ENCODE results near the gene CFI. TPM values are rescaled to one million over a fixed set of nuclear protein-coding genes. Genes with fewer than 3 reads are reported as not detected.

CFI gene
- total and polyA plus RNA-seq, 2 of the 8 experiments (the other 6 are each of a cell fraction or from before 2014, with no cell fraction given): not detected

DNA sequence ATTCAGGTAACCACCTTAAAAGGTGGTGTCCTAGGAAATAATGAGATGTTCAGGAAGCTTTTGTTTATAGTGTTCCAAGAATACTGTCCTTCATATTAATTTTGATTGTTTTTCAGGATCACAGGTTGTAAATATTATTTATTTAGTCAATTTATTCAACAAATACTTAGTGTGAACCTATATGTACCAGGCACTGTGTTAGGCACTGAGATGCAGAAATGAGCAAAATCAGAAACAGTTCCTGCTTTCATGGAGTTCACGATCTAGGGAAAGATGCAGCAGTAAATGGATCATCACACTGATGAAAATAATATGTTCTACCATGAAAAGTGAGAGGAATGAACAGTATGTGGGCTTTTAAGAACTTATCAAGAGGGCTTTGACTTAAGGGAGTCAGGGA is 53.7 kb downstream of the CFI start:
- no peak overlapping the region for H2BK12ac ChIP-seq (ENCODE audit: low read depth, low read length)
- no peak overlapping the region for H2BK15ac ChIP-seq (ENCODE audit: low read length)
- H3K79me1 ChIP-seq (ENCODE audit: low read depth, low read length): no peaks in the 10 kb centered on the region
- no peak overlapping the region for H3K9ac ChIP-seq (replicated peaks in 1 of 4; ENCODE audit: extremely low read depth in 1 of 4, low read depth in 3 of 4, low read length in 3 of 4)
- no peak overlapping the region for H3K27ac ChIP-seq (ENCODE audit: low read depth, low read length)
- H3K23ac ChIP-seq (ENCODE audit: insufficient read length): no peak overlapping the region
- no peak overlapping the region for H2AFZ ChIP-seq (ENCODE audit: low read length)
- H3K14ac ChIP-seq (ENCODE audit: insufficient read length): no peak overlapping the region
- H3K4ac ChIP-seq (replicated peaks; ENCODE audit: insufficient read length, low read depth, low read length): no peak overlapping the region
- no peaks in the 10 kb centered on the region for H3K27me3 ChIP-seq (replicated peaks in 1 of 4; ENCODE audit: control insufficient read depth in 3 of 4, extremely low read depth in 1 of 4, insufficient read depth in 3 of 4, low read length in 3 of 4)
- H4K20me1 ChIP-seq (replicated peaks in 1 of 2; ENCODE audit: control insufficient read depth in 1 of 2, insufficient read depth in 2 of 2, low read length in 2 of 2): no peaks in the 10 kb centered on the region
- H4K91ac ChIP-seq (replicated peaks; ENCODE audit: insufficient read length, low read length): no peak overlapping the region
- H3K18ac ChIP-seq (ENCODE audit: extremely low read depth, low read length): no peak overlapping the region
- H2BK120ac ChIP-seq (replicated peaks; ENCODE audit: low read depth, low read length): no peak overlapping the region
- H3K56ac ChIP-seq (replicated peaks; ENCODE audit: insufficient read length, low read depth, low read length): no peak overlapping the region
- no peaks in the 10 kb centered on the region for H3K9me3 ChIP-seq (ENCODE audit: insufficient read depth in 2 of 2, low read depth in 1 of 2, low read length in 1 of 2)
- 88% methylated on average over 1 of the region's 1 CpG; no CpG with 5 or more reads in 1 of the 2 experiments for WGBS, 2 experiments (ENCODE audit: extremely low coverage in 1 of 2, insufficient coverage in 1 of 2, insufficient read length in 1 of 2, insufficient replicate concordance in 2 of 2, low coverage in 1 of 2, low lambda C conversion rate in 2 of 2, missing lambda C conversion rate in 1 of 2)
- H4K5ac ChIP-seq (ENCODE audit: insufficient read length, low read depth, low read length): no peak overlapping the region
- no peak overlapping the region for H2AK5ac ChIP-seq (ENCODE audit: low read depth, low read length)
- CTCF ChIA-PET (ENCODE audit: partially characterized antibody): no interaction called here
- H3K36me3 ChIP-seq (ENCODE audit: control insufficient read depth in 2 of 4, insufficient read depth in 4 of 4, low read length in 3 of 4): no peaks in the 10 kb centered on the region
- H3K4me3 ChIP-seq (ENCODE audit: extremely low read depth in 1 of 4, insufficient read depth in 2 of 4, low read depth in 3 of 4, low read length in 4 of 4): no peak overlapping the region
- H3K79me2 ChIP-seq (ENCODE audit: control insufficient read depth in 1 of 2, insufficient read depth in 2 of 2, low read length in 2 of 2): no peaks in the 10 kb centered on the region
- H4K8ac ChIP-seq (ENCODE audit: extremely low read depth, insufficient read depth, low read length): no peak overlapping the region
- FAIRE-seq (no peak), DNase-seq (ENCODE audit: low read depth in 1 of 2, low spot score in 2 of 2) (no peak)
- H2BK20ac ChIP-seq (ENCODE audit: low read length): no peak overlapping the region
- no peaks in the 10 kb centered on the region for H3K23me2 ChIP-seq (ENCODE audit: low read depth, low read length)
- no peak overlapping the region for H3K4me2 ChIP-seq (ENCODE audit: insufficient read depth in 1 of 2, low read depth in 2 of 2, low read length in 2 of 2)
- H2BK5ac ChIP-seq (ENCODE audit: low read depth, low read length): no peak overlapping the region
- POLR2A ChIA-PET (ENCODE audit: partially characterized antibody): no interaction called here
- H3K4me1 ChIP-seq (replicated peaks in 1 of 4; ENCODE audit: control insufficient read depth in 3 of 4, insufficient read depth in 4 of 4, low read length in 3 of 4): no peaks in the 10 kb centered on the region
- no peak for TF ChIP-seq SP4 (IDR thresholded peaks at IDR 0.05; ENCODE audit: low read length)
- no peak for TF ChIP-seq JUND (IDR thresholded peaks at IDR 0.05; ENCODE audit: low read length)
- no peak for TF ChIP-seq NANOG (IDR thresholded peaks at IDR 0.05; ENCODE audit: insufficient read depth, low read depth, low read length, poor library complexity, severe bottlenecking)
- no peak for TF ChIP-seq CEBPB (IDR thresholded peaks at IDR 0.05; ENCODE audit: low read depth, low read length)
- no peak for TF ChIP-seq GTF2F1 (IDR thresholded peaks at IDR 0.05; ENCODE audit: borderline replicate concordance, low read depth, low read length)
- TF ChIP-seq KDM5A (IDR thresholded peaks at IDR 0.05; ENCODE audit: low read length): no peak
- no peak for TF ChIP-seq KDM1A (IDR thresholded peaks at IDR 0.05; ENCODE audit: borderline replicate concordance, low read length)
- TF ChIP-seq, protein P1, sequence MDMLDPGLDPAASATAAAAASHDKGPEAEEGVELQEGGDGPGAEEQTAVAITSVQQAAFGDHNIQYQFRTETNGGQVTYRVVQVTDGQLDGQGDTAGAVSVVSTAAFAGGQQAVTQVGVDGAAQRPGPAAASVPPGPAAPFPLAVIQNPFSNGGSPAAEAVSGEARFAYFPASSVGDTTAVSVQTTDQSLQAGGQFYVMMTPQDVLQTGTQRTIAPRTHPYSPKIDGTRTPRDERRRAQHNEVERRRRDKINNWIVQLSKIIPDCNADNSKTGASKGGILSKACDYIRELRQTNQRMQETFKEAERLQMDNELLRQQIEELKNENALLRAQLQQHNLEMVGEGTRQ (IDR thresholded peaks at IDR 0.05; ENCODE audit: low read length): no peak
- TF ChIP-seq BCL11A (IDR thresholded peaks at IDR 0.05; ENCODE audit: low read depth in 2 of 2, low read length in 2 of 2): no peak
- TF ChIP-seq EP300 (IDR thresholded peaks at IDR 0.05; ENCODE audit: borderline replicate concordance in 1 of 2, low read depth in 2 of 2, low read length in 2 of 2): no peak
- TF ChIP-seq POU5F1 (IDR thresholded peaks at IDR 0.05; ENCODE audit: low read depth, low read length): no peak
- TF ChIP-seq CHD2 (IDR thresholded peaks at IDR 0.05; ENCODE audit: low read length): no peak
- TF ChIP-seq TEAD4 (IDR thresholded peaks at IDR 0.05; ENCODE audit: low read depth, low read length): no peak
- TF ChIP-seq JUN (IDR thresholded peaks at IDR 0.05; ENCODE audit: low read depth, low read length): no peak
- TF ChIP-seq BRCA1 (IDR thresholded peaks at IDR 0.05; ENCODE audit: low read depth, low read length): no peak

All from H1 (cell line).